ENCODE data around the gene PAPPA.

PAPPA gene

GRCh38 chr9:116419181-116419580 lies 265.6 kb downstream of the PAPPA start:
- DNase-seq (ENCODE audit: low spot score): no peak

GRCh38 chr9:116420993-116421538 lies 267.5 kb downstream of the PAPPA start:
- DNase-seq (ENCODE audit: low spot score): no peak

- no peak for DNase-seq (ENCODE audit: low spot score)
These were observed 268.8 kb downstream of the PAPPA start for GRCh38 chr9:116422119-116422979.

GRCh38 chr9:116423149-116423548 lies 269.6 kb downstream of the PAPPA start:
- no peak for DNase-seq (ENCODE audit: low spot score)

- DNase-seq (ENCODE audit: low spot score): no peak
These were observed 271.7 kb downstream of the PAPPA start for GRCh38 chr9:116425244-116425643.

GRCh38 chr9:116430849-116431248 lies 277.3 kb downstream of the PAPPA start:
- no peak for DNase-seq (ENCODE audit: low spot score)

- no peak for DNase-seq (ENCODE audit: low spot score)
These were observed 278.5 kb downstream of the PAPPA start for GRCh38 chr9:116432051-116432450.

- DNase-seq (ENCODE audit: low spot score): no peak
These were observed 280.7 kb downstream of the PAPPA start for GRCh38 chr9:116434314-116434713.

GRCh38 chr9:116435706-116436105 lies 282.1 kb downstream of the PAPPA start:
- no peak for DNase-seq (ENCODE audit: low spot score)

GRCh38 chr9:116436121-116436520 lies 282.5 kb downstream of the PAPPA start:
- DNase-seq (ENCODE audit: low spot score): no peak

GRCh38 chr9:116437411-116438370 lies 284.1 kb downstream of the PAPPA start:
- no peak for DNase-seq (ENCODE audit: low spot score)

GRCh38 chr9:116442528-116442927 lies 288.9 kb downstream of the PAPPA start:
- no peak for DNase-seq (ENCODE audit: low spot score)

- no peak for DNase-seq (ENCODE audit: low spot score)
These were observed 294.3 kb downstream of the PAPPA start for GRCh38 chr9:116447934-116448333.

GRCh38 chr9:116448431-116448830 lies 294.8 kb downstream of the PAPPA start:
- no peak for DNase-seq (ENCODE audit: low spot score)

- DNase-seq (ENCODE audit: low spot score): no peak
These were observed 296.4 kb downstream of the PAPPA start for GRCh38 chr9:116449949-116450348.

- no peak for DNase-seq (ENCODE audit: low spot score)
These were observed 297.0 kb downstream of the PAPPA start for GRCh38 chr9:116450378-116451139.

- no peak for DNase-seq (ENCODE audit: low spot score)
These were observed 298.0 kb downstream of the PAPPA start for GRCh38 chr9:116451500-116452115.

Data from globus pallidus (tissue), 1 donor.